Superior temporal gyrus (tissue), 1 donor: ENCODE data around the gene TBRG4.
A peak's percentile ranks its signal among the peaks of the same experiment; 100 is the strongest.

Experiments used
- DNase-seq: peaks from one replicate; pipeline ENCODE4 v3.0.0-alpha.2; 2016; ENCODE audit errors: extremely low spot score

The TBRG4 gene

GRCh38 chr7:45074528-45075354, 36.8 kb downstream of the TBRG4 start:
- DNase-seq: no peak

GRCh38 chr7:45073786-45074527, 37.5 kb downstream of the TBRG4 start:
- DNase-seq: peak; percentile 62

- DNase-seq: no peak
Observed at GRCh38 chr7:45073031-45073785, 38.3 kb downstream of the TBRG4 start.

- no peak for DNase-seq
Observed at GRCh38 chr7:45072131-45073030, 39.1 kb downstream of the TBRG4 start.

- no peak for DNase-seq
Observed at GRCh38 chr7:45071528-45071927, 40.0 kb downstream of the TBRG4 start.

- no peak for DNase-seq
Observed at GRCh38 chr7:45070254-45070642, 41.2 kb downstream of the TBRG4 start.

GRCh38 chr7:45069444-45070253, 41.8 kb downstream of the TBRG4 start:
- DNase-seq: no peak

- no peak for DNase-seq
Observed at GRCh38 chr7:45068236-45069023, 43.1 kb downstream of the TBRG4 start.

- no peak for DNase-seq
Observed at GRCh38 chr7:45067582-45067981, 43.9 kb downstream of the TBRG4 start.

GRCh38 chr7:45066409-45066808, 45.1 kb downstream of the TBRG4 start:
- DNase-seq: no peak

- DNase-seq: no peak
Observed at GRCh38 chr7:45065031-45065995, 46.2 kb downstream of the TBRG4 start.

GRCh38 chr7:45064047-45064725, 47.3 kb downstream of the TBRG4 start:
- no peak for DNase-seq

- no peak for DNase-seq
Observed at GRCh38 chr7:45061806-45062425, 49.6 kb downstream of the TBRG4 start.

- no peak for DNase-seq
Observed at GRCh38 chr7:45061352-45061751, 50.1 kb downstream of the TBRG4 start.

- DNase-seq: no peak
Observed at GRCh38 chr7:45060295-45060694, 51.2 kb downstream of the TBRG4 start.

GRCh38 chr7:45057878-45058277, 53.6 kb downstream of the TBRG4 start:
- no peak for DNase-seq

GRCh38 chr7:45055594-45056219, 55.8 kb downstream of the TBRG4 start:
- DNase-seq: no peak
